Measurements from ENCODE around the gene TFCP2L1.
"Not testable (repeated sequence)": the region's sequence is repeated elsewhere in the genome, so short reads cannot be mapped to it uniquely, and the experiment has no call there.

Gene TFCP2L1

GRCh38 chr2:121242175-121242875, 42.7 kb downstream of the TFCP2L1 start:
- DNase-seq (ENCODE audit: low read depth), result no peak

DNA sequence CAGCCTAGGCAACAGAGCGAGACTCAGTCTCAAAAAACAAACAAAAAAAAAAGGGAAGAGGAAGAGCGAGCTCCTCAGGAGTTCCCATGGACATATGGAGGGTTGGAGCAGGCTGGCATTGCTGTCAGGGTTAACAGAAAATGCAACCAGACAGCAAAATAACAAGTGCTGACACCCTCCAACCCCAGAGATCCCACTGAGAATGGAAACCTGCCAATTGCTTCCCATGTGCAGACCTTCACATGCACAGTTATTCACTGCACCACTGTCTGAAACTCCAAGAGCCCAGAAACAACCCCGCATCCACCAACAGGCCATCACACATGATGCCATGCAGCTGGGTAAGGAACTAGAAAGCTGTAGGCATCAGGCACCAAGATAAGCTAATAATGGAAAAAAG, 43.5 kb downstream of the TFCP2L1 start:
- no peak for DNase-seq (ENCODE audit: low read depth)

- no peak for DNase-seq (ENCODE audit: low read depth)
These were observed 44.6 kb downstream of the TFCP2L1 start for GRCh38 chr2:121240436-121240835.

DNA sequence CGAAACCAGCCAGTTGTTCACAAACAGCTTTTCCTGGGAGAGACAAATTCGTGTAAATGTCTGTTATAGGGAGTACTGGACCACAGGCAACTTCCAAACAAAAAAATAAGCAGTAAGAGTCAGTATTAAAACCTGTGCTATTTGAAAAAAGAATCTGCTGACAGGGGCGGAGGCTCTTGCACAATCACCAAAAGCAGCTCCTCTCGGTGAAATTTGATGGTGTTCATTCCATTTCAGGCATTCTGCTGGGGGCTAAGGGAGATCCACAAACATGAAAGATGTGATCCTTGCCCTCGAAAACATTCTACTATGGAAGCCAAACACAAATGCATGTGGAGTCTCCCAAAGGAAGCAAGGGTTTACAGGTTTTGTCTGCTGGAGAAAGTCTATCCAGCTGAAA, 45.0 kb downstream of the TFCP2L1 start:
- DNase-seq (ENCODE audit: low read depth), result no peak

- no peak for DNase-seq (ENCODE audit: low read depth)
These were observed 45.5 kb downstream of the TFCP2L1 start for GRCh38 chr2:121239471-121239870.

GRCh38 chr2:121238828-121239227, 46.2 kb downstream of the TFCP2L1 start:
- no peak for DNase-seq (ENCODE audit: low read depth)

DNA sequence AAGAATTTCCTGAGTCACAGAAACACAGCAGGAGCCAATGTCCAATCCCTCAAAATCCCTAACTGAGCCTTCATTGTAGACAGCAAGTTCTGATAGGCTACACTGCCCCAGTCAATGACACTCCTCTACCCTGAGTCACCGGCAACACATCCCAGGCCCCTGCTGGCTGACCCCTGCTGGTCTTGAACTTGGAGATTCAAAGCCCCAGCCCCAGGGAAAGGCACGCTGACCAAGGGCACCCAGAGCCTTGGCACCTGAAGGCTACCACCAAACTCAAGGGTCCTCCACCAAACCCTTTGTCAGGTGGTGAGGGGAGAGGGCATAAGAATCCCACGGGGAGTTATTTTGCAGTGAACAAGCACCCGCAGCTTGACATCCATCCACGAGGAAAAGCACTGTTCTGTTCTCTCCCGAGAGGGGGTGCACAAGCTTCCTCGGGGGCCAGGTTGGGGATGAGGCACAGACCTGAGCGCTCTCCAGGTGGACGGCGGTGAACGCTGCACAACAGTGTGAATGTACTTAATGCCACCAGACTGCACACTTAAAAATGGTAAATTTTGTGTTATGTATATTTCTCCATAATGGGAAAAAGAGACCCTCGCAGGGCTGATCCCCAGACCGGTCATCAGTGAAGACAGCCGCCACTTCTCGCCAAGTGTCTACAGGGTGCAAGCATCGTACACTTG, 46.9 kb downstream of the TFCP2L1 start:
- no peak for DNase-seq (ENCODE audit: low read depth)

DNA sequence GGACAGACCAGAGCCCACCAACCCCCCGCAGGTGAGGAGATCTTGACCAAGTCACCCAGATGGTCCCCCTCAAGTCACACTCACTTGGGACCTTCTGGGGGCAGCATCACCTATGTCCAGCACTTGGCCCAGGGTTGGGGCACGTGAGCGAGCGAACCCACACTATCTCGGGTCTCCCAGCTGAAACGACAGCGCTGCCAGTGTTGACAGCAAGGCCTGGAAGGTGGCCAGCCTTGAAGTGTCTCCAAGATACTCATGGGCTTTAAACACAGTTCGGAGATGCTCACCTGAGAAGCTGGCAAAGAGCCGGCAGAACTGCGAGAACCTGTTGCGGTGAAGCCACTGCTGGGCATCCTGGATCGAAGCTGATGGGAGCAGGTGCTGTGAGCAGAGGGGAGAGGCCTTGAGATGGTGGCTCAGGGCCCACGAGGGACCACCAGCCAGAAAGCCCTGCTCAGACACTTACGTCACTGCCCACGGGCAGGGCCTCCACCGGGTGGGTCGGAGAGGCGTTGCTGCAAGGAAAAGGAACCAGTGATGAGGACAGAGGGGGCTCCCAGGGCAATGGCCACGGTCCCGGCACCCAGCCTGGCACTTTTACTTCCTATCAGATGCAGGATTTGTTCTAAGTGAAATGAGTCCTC, 47.5 kb downstream of the TFCP2L1 start:
- DNase-seq (ENCODE audit: low read depth), result no peak

GRCh38 chr2:121236650-121237180, 48.3 kb downstream of the TFCP2L1 start:
- DNase-seq (ENCODE audit: low read depth), result no peak

DNA sequence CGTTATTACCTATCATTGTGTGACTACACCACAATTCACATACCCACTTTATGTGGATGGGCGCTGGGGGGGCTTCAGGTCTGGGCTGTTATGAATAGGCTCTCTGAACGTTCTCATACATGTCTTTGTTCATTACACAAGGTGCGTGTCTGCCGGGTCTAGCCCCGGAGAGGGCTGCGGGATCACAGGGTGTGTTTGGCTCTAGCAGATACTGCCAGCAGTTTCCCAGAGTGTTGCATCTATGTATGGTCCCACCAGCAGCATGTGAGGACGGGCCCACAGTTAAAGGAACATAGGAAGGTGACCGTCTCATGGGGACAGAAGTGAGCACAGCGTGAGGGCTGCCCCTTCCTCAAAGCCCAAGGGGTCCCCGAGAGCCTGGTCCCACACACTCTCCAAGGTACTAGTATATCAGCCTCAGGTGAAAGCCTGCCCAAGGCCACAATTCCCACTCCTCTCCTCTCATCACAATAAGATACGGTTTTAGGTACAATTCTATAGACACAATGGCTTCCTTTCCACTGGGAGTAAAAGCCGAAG, 48.8 kb downstream of the TFCP2L1 start:
- DNase-seq (ENCODE audit: low read depth), result no peak

DNA sequence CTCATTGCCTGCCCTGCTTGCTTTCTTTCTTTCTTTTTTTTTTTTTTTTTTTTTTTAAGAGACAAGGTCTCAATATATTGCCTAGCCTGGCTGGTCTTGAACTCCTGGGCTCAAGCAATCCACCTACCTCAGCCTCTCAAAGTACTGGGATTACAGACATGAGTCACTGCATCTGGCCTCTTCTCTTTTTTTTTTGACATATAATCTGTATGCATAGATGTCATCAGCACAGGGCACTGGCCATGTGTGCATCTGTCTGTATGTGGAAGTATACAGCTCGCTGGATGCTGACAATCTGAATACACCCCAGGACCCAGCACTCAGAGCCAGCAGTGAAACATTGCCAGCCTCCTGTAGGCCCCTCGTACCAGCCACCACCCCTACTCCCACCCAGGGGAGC, 49.5 kb downstream of the TFCP2L1 start:
- DNase-seq (ENCODE audit: low read depth), result no peak

GRCh38 chr2:121234791-121235190, 50.2 kb downstream of the TFCP2L1 start:
- DNase-seq (ENCODE audit: low read depth), result no peak

GRCh38 chr2:121234144-121234543, 50.9 kb downstream of the TFCP2L1 start:
- no peak for DNase-seq (ENCODE audit: low read depth)

DNA sequence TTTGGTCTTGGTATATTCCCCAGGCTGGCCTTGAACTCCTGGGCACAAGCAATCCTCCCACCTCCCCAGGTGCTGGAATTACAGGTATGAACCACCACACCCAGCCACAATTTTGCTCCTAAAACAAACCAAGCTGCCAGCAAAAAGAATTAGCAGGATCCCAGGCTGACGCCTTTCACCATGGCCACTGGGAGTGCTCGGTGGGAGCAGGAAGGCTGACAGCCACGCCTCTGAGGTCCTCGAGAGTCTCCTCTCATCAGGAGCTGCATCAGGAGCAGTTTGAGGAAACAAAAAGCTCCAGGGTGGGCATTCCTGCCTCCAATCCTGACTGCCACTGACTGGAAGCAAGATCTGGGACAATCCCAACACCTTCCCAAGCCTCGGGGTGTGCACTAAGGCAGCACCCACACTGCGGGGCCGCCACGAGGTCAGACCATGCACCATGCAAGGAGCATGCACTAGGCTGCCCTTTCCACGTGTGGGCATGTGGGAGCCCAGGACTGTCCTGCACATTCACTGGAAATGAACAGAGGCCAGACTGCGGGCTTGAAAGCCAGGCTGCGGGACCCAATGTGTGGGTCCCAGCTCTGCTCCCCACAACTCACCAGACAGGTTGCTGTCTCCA, 51.4 kb downstream of the TFCP2L1 start:
- DNase-seq (ENCODE audit: low read depth), result no peak

- DNase-seq (ENCODE audit: low read depth), result no peak
These were observed 52.3 kb downstream of the TFCP2L1 start for GRCh38 chr2:121232626-121233265.

GRCh38 chr2:121231385-121232000, 53.5 kb downstream of the TFCP2L1 start:
- DNase-seq (ENCODE audit: low read depth), result no peak

DNA sequence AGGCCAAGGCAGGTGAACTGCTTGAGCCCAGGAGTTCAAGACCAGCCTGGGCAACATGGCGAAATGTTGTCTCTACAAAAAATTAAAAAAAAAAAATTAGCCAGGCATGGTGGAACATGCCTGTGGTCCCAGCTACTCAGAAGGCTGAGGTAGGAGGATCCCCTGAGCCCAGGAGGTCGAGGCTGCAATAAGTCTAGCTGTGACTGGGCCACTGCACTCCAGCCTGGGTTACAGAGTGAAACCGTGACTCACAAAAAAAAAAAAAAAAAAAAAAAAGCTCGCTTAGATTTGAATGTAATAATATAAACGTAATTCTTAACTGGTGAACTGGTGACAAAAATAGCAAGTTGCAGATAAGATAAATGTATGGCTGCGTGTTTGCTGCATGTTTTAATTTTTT, 56.5 kb downstream of the TFCP2L1 start:
- DNase-seq (ENCODE audit: low read depth), result no peak

GRCh38 chr2:121227381-121228144, 57.4 kb downstream of the TFCP2L1 start:
- not testable (repeated sequence) for DNase-seq (ENCODE audit: low read depth)

- not testable (repeated sequence) for DNase-seq (ENCODE audit: low read depth)
These were observed 59.3 kb downstream of the TFCP2L1 start for GRCh38 chr2:121225681-121226080.

- no peak for DNase-seq (ENCODE audit: low read depth)
These were observed 64.0 kb downstream of the TFCP2L1 start for GRCh38 chr2:121220995-121221394.

DNA sequence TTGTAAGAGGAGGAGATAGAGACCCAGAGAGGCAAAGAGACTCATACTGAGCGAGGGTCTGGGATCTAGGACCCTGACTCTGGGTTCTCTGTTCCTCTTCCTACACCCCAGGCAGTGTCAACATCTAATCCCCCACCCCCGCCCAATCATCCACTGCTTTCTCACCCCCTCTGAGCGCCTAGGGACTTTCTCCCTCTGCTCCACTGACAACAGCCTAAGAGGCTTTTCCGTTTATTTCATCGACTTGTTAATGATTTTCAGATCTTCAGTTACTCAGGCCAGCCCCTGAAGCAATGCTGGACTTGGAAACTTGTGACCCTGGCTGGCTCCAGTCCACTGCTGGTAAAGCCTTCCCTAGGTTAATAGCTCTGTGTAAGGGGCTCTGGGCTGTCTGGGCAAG, 65.1 kb downstream of the TFCP2L1 start:
- no peak for DNase-seq (ENCODE audit: low read depth)
